Raji (cell line): ENCODE results near the gene COQ2.

Experiments used
- POLR2A ChIP-seq: IDR thresholded peaks from 2 replicates; pipeline ENCODE4 v1.6.1; 2011; ENCODE audit warnings: low read depth, low read length, control low read depth; ENCODE audit not compliant: insufficient read depth

Gene COQ2

DNA sequence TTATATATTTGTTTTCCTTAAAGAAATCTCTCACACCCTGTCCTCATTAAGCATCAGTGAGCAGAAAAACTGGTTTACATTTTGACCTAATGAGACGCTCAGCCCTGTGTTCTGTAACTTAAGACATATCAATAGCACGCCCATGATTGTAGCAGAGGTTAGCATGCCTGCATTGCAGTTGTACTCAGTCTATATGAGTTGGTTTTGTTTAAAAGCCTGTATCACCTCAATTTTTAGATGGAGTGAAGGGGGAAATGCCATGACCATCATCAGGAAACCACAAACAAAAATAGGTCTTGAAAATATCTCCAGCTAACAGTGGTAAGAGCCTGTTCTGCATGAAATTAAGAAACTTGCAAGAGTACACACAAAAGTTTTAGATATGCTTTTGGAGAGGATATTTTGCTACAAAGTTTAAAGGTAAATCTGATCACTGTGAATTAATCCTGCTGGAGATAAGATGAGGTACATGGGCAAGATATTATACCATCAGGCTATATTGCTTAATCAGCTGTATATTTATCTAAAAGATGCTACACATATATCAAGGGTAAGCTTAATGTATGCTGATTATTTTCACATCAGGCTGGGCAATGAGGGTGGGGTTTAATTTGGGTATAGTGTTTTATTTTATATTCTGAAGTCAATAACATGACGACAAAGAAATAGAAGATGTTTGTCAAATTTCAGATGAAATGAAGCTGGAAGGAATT lies 13.1 kb upstream of the COQ2 start:
- no peak for TF ChIP-seq POLR2A

DNA sequence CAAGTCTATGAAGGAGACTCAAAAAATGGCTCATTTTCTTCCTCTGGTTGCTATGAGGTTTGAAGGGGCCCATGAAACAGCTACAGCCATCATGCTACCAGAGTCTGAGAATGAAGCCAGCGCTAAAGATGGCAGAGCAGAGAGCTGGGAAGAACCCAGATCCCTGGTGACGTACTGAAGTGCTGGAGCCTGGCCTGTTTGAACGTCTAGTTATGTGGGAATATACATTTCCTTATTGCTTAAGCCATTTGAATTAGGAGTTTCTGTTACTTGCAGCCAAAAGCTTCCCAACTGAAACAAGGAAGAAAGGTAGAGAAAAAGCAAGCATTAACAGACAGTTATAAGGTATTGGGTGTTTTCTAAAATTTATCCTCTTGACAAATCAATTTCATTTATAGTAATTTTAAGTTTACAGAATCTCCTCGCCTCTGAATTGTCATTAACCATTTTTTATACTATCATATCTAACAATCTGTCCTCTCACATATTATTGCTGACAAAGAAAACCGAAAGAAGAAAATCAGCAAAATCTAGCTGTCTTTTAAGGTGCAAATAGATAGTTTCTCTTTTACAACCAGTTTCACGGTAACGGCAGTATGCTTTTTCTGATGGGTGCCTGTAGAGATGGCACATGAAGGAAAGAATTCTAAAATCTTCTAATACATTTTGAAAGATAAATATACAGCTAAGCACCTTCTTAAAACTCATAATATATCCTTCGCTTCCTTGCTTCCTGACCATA lies 8.9 kb upstream of the COQ2 start:
- no peak for TF ChIP-seq POLR2A

DNA sequence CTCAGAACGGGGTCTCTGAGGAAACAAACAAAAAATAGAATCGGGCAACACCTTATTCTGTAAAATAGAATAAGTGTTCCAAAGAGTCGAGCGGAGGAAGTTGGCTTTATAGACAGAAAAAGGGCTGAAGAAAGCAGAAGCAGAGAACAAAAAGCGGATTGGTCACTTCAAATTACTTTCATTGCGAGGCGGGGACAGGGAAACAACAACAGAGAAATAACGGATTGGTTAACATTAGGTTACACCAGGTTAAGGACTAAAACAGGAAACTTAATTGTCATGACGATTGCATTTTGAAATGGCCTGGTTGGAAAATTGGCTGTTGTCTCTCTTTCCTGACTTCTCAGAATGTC lies 433 bp upstream of the COQ2 start:
- TF ChIP-seq POLR2A, result no peak

GRCh38 chr4:83283181-83283580 lies 1.4 kb downstream of the COQ2 start:
- no peak for TF ChIP-seq POLR2A

DNA sequence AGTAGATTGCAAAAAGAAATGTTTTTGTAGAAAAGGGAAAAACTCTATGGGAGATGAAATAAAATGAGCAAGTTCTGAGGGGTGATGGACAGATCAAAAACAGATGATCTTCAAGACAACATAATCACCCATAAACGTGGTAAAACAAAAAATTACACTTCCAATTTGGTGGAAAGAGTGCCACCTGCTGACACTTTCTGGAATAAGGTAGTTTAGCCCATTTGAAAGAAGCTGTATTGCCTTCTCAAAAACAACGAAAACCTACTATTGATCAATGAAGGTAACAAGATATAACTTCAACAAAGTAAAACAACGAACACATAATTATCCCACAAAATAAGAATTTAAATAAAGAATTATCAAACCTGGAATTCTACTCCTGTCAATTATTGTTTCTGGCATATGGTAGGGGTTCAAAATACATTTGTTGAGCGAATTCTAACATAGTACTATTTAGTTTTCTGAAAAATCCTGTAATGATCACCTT lies 2.5 kb downstream of the COQ2 start:
- no peak for TF ChIP-seq POLR2A

- no peak for TF ChIP-seq POLR2A
Observed at GRCh38 chr4:83281307-83281706, 3.3 kb downstream of the COQ2 start.

- TF ChIP-seq POLR2A, result no peak
Observed at GRCh38 chr4:83276299-83277040, 8.1 kb downstream of the COQ2 start.

DNA sequence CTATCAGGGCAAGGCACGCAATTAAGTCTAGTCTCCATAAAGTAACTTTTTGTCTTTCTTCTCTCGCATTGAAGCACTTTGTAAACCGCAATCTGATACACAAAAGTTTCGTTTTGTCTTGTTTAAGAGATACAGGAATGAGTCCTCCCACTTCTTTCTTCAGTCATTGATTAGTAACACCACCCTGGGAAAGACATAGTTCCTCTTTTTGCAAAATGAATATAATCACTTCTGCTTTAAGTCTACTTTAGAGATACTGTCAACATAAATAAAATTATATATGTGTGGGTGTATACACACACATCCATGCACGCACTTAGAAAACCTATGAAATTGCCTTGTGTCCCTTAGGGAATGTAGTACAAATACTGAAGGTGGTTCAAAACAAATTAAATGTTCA lies 11.7 kb downstream of the COQ2 start:
- TF ChIP-seq POLR2A, result no peak

DNA sequence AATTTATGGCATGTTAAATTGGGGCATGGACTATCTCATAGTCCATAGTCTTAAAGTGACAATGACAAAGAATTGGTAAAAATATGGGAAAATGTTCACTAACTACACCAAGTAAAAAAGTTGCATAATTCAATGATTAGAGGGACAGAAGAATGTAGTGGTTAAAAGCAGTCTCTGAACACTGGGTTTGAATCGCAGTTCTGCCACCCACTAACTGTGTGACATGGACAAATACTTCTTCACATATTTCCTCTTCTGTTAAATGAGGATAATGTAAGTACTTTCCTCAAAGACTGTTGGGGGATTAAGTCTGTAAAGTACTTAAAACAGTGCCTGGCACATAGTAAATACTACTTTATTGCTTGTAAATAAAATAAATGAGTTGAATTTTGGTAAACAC lies 15.3 kb downstream of the COQ2 start:
- TF ChIP-seq POLR2A, result no peak

GRCh38 chr4:83268491-83268890 lies 16.1 kb downstream of the COQ2 start:
- no peak for TF ChIP-seq POLR2A

- TF ChIP-seq POLR2A, result no peak
Observed at GRCh38 chr4:83267830-83268475, 16.6 kb downstream of the COQ2 start.

DNA sequence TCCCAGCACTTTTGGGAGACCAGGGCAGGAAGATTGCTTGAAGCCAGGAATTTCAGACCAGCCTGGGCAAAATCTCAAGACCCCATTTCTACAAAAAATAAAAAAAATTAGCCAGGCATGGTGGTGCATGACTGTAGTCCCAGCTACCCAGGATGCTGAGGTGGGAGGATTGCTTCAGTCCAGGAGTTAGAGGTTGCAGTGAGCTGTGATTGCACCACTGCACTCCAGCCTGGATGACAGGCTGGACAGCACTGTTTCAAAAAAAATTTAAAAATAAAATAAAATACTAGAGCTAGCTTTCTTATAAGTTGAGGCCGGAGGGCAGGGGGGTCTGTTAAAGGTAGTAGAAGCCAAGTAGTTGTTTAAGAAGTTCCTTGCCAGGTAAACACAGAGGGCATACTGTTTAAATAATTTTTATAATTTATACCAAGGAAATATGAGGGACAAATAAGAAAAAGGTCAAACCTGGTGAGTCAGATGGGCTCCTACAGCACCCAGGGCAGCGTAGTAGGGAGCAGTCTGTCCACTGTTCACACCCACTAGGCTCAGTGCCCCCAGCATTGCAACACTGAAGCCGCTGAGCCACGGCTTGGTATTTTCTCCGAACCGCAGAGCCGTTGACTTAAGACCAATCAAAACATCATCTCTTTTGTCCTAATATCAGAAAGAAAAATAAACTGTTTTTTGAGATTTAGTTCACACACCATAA lies 17.3 kb downstream of the COQ2 start:
- TF ChIP-seq POLR2A, result no peak

- TF ChIP-seq POLR2A, result no peak
Observed at GRCh38 chr4:83266689-83267088, 17.9 kb downstream of the COQ2 start.

- no peak for TF ChIP-seq POLR2A
Observed at GRCh38 chr4:83263106-83263505, 21.5 kb downstream of the COQ2 start.

- TF ChIP-seq POLR2A, result no peak
Observed at GRCh38 chr4:83262682-83263081, 21.9 kb downstream of the COQ2 start.
